Stimulated activated CD4-positive, alpha-beta T cell treated with anti-CD3 and anti-CD28 coated beads, TNF-alpha, amount 100 ng/mL, for 48 hours (primary cell): ENCODE data around the gene PARD6B.
"Not testable (repeated sequence)": the region's sequence is repeated elsewhere in the genome, so short reads cannot be mapped to it uniquely, and the experiment has no call there.

Experiments
- DNase-seq, 3 donors: peaks; one replicate each; pipeline ENCODE4 v3.0.0-alpha.2; 2020; ENCODE audit warnings: low read depth in 3 of 3

The PARD6B gene

GRCh38 chr20:50731055-50731929 lies at the start of gene PARD6B:
Gene PARD6B (plus strand): TSS chr20:50731580. CDS start chr20:50731787, 207 bp downstream.
- peak; percentile 99 for DNase-seq

GRCh38 chr20:50682065-50682464 lies 49.3 kb upstream of the PARD6B start:
- no peak for DNase-seq

GRCh38 chr20:50682947-50683530 lies 48.3 kb upstream of the PARD6B start:
- no peak for DNase-seq

GRCh38 chr20:50683570-50683969 lies 47.8 kb upstream of the PARD6B start:
- no peak for DNase-seq

GRCh38 chr20:50686821-50687220 lies 44.6 kb upstream of the PARD6B start:
- DNase-seq = no peak

GRCh38 chr20:50688256-50688975 lies 43.0 kb upstream of the PARD6B start:
- DNase-seq = no peak

GRCh38 chr20:50689864-50690649 lies 41.3 kb upstream of the PARD6B start:
- DNase-seq = no peak

- DNase-seq = no peak
Observed at GRCh38 chr20:50690650-50691572, 40.5 kb upstream of the PARD6B start, which contains the start of gene RIPOR3. Gene RIPOR3 (minus strand): TSS chr20:50691542. CDS start chr20:50691128, 414 bp downstream.

- no peak for DNase-seq
Observed at GRCh38 chr20:50691573-50692551, 39.5 kb upstream of the PARD6B start.

- DNase-seq = no peak
Observed at GRCh38 chr20:50692552-50692933, 38.8 kb upstream of the PARD6B start.

- DNase-seq = no peak
Observed at GRCh38 chr20:50693001-50693400, 38.4 kb upstream of the PARD6B start.

GRCh38 chr20:50694379-50695134 lies 36.8 kb upstream of the PARD6B start:
- DNase-seq = no peak

GRCh38 chr20:50695135-50695872 lies 36.1 kb upstream of the PARD6B start:
- DNase-seq = no peak

GRCh38 chr20:50698255-50698654 lies 33.1 kb upstream of the PARD6B start:
- not testable (repeated sequence) for DNase-seq

- no peak for DNase-seq
Observed at GRCh38 chr20:50699688-50700087, 31.7 kb upstream of the PARD6B start.

GRCh38 chr20:50701041-50701963 lies 30.1 kb upstream of the PARD6B start:
- DNase-seq = no peak
